Eye (tissue), 1 donor: ENCODE measurements around the gene UBE2F.

Experiments
- DNase-seq: peaks from one replicate; pipeline ENCODE4 v3.0.0-alpha.2; 2015

UBE2F gene

DNA sequence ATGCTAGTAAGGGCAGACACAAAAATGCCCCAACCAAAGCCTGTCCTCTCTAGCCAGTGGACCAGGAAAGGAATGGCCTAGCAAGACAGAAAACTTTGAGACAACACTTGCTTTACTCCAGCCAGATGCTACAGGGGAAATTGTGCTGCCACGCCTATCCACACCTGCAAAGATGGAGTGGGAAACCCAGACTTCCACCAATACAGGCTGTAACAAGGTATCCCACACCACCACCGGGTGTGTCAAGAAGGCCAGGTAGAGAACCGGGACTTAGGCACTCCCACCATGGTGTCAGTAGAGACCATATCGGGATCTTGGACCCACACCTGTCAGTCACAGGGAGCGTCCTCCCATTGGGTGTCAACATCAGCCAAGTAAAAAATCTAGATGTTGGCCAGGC, 117.1 kb downstream of the UBE2F start:
- no peak for DNase-seq

DNA sequence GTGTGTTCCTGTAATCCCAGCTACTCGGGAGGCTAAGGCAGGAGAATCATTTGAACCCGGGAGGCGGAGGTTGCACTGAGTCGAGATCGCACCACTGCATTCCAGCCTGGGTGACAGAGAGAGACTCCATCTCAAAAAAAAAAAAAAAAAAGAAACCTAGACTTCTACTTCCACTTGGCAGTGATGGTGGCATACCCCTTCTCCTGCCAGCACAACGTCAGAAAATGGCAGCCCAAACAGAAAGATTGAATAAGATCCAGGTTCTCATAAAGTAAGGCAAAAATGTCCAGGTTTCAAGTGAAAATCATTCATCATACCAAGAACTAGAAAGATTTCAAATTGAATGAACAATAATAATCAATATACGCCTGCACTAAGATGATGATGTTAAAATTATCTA, 117.9 kb downstream of the UBE2F start:
- DNase-seq: no peak

DNA sequence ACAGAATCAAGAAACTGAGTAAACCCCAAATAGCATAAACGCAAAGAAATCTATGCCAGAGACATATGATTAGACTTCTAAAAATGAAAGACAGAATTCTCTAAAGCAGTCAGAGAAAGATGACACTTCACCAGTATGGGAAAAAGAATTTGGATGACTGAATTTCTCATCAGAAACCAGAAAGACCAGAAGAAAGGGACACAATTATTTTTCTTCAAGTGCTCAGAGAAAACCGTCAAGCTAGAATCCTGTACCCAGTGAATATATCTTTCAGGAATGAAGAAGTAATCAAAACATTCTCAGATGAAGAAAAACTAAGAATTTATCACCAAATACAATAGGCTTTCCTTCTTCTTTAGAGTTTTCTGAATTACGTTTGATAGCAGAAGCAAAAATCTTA, 119.1 kb downstream of the UBE2F start:
- no peak for DNase-seq

- DNase-seq: no peak
Observed at GRCh38 chr2:238087211-238087610, 120.4 kb downstream of the UBE2F start.

DNA sequence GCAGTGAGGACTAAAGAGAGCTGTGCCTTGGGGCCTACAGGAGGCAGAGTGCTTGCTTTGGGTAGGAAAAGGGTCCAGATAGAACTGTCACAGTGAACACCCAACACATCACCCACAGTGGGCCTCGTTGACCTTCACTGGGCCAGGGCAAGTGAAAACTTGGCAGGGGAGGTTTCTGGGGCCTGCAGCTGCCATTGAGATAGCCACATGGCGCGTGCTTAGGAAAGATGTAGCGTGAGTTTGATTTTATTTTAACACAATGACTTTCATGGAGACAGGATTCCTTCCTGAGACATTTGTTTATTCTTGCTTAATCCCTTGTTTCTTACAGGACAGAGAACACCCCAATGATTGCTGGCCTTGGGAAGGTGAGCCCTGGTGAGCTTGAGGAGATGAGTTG, 124.1 kb downstream of the UBE2F start:
- DNase-seq: no peak

DNA sequence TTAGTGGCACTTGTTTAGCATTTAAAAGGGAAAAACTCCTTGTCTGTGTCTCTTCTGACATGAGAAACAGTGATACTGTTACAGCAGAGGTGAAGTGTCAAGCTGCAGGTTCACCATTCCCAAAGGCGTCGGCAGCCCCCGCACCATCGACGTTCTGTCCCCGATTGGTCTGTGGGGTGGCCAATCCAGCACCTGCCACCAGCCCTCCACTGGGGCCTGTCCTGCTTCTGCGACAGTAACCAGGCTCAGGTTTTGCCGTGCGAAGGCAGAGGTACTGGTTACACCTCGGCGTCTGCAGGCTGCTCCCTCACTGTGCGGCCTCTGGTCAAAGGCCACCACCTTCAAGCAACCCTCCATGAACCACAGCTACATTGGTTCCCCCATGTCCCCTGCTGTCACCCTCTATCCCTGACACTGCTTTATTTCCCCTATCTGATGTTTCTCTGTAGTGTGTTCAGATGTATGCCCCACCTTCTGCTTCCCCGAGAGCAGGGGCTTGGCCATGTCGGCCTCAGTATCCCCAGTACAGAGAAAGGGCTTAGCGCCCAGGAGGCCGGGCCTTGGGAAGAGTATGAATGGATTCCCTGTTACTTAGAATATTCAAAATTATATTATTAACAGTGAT, 124.7 kb downstream of the UBE2F start:
- DNase-seq: no peak
